HG03135 (cell line): Measurements from ENCODE around the gene GALNT4.

Source experiments
- ATAC-seq: cut with Tn5 transposase; IDR thresholded peaks from one replicate; pipeline ENCODE4 v1.9.1; 2021; ENCODE audit warnings: mild to moderate bottlenecking, moderate library complexity; ENCODE audit not compliant: unreplicated experiment

GALNT4 gene

DNA sequence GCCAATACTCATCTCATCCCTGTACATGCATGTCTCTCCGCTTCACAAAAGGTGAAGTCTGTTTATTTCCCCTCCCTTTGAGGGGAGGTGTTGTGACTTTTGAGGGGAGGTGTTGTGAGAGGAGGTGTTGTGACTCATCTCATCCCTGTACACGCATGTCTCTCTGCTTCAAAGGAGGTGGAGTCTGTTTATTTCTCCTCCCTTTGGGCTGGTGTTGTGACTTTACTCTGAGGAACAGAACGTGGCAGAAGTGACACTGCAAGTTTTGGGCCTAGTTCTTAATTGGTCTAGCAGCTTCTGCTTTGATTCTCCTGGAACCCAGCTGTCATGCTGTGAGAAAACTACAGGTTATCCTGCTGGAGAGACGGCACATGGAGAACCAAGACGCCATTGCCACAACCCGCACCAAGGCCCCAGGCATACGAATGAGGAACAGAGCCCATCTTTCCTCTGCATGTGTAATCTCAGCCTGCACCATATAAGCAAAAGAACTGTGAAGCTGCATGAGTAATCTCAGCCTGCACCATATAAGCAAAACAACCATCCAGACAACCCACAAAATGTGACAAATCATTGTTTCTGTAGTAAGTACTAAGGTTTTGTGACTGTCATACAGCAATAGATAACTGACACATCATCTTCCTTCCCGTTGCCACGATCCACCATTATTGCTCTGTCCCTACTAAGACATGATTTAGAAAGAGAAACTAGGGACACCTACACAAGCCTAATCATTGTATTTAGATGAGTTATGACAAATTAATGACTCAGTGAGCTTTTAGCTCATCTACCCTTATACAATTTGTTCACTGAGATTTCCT lies 30.0 kb downstream of the GALNT4 start:
- ATAC-seq: no peak

DNA sequence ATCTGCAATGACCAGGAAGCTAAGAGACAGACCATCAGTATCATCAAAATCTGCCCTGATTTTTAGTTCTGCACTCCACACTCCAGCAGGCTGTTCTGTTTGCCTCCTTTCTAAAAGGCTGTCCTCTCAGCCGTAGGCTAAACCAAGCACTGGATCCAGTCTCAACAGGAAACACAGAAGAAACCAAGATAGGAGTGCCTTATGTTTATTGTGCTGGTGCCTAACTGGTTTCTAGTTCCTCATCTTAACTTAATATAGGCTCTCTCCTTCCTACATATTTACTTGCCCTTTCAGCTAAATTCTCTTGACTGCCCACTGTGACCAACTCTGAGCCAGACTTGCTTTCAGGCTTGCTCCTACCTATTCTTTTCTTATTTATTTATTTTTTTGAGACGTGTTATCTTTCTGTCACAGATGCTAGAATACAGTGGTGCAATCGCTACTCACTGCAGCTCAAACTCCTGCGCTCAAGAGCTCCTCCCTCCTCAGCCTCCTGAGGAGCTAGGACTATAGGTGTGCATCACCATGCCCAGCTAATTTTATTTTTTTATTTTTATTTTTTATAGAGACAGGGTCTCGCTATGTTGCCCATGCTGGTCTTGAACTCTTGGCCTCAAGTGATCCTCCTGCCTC lies 30.8 kb downstream of the GALNT4 start:
- no peak for ATAC-seq

GRCh38 chr12:89492883-89493282 lies 31.7 kb downstream of the GALNT4 start:
- no peak for ATAC-seq

DNA sequence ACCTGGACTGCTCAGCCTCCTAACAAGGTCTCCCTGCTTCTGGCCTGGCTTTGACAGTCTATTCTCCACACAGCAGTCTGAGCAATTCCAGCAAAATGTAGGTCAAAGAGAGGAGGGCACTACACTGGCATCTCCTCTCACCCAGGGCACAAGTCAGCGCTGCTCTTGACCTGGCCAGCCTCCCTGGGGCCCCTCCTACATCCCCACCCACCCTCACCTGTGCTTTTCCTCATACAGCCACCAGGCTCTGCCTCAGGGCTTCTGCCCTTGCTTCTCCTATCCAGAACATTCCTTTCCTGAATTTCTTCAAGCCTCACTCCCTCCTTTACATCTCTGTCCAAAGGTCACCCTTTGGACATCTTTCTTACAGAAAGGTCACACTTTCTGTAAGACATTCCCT lies 33.7 kb downstream of the GALNT4 start:
- no peak for ATAC-seq

GRCh38 chr12:89486264-89486663 lies 38.3 kb downstream of the GALNT4 start:
- no peak for ATAC-seq

- ATAC-seq: no peak
Measured at GRCh38 chr12:89484470-89484869, 40.1 kb downstream of the GALNT4 start.

DNA sequence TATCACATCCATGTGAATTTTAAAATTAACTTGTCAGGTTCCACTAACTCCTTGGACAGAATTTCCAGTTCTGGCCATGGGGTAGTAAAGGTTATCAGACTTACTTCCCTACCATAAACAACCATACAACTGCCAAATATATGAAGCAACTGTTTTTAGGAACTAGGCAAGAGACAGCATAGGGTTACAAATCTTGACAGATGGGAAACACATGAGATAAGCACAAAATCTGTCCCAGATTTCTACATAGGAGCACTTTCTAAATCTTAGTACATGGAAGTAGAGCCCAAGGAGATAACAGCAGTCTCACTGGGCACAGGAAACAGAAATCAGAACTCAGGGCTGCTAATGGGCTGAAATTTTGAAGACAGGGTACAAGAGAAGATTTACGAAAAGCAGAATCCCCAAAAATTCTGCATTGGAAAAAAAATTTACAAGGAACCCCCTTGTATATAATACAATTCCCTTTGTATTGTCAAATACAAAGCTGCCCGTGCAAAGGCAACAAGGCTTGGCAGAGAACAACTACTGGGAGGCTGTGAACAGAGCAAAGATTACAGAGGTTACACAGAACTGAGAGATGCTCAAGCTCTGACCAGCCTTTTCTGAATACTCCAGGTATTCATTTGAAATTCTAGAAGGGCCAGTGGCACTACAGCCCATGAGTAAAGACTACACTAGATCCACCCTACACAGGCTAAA lies 43.2 kb downstream of the GALNT4 start:
- ATAC-seq: no peak

GRCh38 chr12:89479982-89480381 lies 44.6 kb downstream of the GALNT4 start:
- ATAC-seq: no peak

DNA sequence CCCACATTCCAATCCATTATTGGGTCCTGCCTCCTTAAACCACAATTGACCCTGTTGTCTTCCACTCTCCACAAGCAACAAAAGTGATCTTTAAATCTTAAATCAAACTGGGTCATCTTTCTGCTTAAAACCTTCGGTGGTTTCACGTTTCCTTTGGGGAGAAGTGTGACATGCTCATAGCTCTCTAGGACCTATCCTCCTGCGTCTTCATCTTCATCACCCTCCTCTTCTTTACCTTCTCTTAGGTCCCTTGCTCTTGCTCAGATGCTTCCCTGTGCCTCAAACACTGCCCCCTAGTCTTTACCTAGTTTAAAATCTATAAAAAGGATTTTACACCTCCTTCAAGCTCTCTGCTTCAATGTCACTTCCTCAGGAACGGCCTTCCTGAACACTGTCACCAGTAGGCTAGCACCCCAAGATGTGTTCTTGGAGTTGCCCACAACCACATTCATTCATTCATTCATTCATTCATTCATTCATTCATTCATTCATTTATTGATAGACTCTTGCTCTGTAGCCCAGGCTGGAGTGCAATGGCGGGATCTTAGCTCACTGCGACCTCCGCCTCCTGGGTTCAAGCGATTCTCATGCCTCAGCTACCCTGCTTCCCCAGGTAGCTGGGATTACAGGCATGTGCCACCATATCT lies 46.8 kb downstream of the GALNT4 start:
- no peak for ATAC-seq

- no peak for ATAC-seq
Measured at GRCh38 chr12:89476904-89477595, 47.5 kb downstream of the GALNT4 start.

GRCh38 chr12:89476232-89476631 lies 48.4 kb downstream of the GALNT4 start:
- ATAC-seq: no peak

DNA sequence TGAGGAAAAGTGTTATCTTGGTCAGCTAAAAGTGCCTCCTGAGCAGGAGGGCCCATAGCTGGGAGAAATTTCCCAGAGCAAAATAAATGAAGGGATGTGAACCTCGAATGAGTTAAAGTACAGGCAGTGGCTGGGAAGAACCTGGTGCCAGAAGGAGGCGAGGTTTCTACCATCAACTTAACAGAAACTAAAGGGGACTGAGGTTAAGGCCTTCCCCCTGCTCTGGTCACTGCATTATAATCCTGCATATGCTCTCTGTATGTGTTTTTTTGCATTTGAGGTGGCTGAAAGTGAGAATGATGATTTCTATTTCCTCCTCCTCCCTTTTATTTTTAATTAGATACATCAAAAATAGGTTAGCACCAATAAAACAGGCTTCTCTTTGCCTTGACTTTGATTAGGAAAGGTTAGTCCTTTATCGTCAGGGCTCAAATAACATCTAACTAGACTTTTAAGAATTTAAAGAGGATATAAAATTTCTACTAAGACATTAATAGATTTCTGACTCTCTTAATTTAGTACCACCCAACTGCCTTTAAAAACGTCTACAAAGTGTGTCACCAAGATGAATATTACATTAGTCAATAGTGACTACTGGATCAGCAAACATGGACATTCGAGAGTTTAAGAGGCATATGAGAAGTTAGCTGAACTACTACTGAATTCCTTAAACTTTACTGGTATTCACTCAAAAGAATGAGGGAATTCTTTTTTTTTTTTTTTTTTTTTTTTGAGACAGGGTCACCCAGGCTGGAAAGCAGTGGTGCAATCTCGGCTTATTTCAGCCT lies 49.2 kb downstream of the GALNT4 start:
- ATAC-seq: no peak

- no peak for ATAC-seq
Measured at GRCh38 chr12:89474615-89475014, 50.0 kb downstream of the GALNT4 start.
